ENCODE data around the gene NRXN2. TPM values are rescaled to one million over a fixed set of nuclear protein-coding genes. Genes with fewer than 3 reads are reported as not detected.

NRXN2 gene
- total and polyA plus RNA-seq, 10 of the 15 experiments (the other 5 are each of a cell fraction or from before 2014, with no cell fraction given): 0.03 to 1.4 (median 0.23) TPM

GRCh38 chr11:64772303-64773018, 49.5 kb upstream of the NRXN2 start (continued):
- TF ChIP-seq SKIL (IDR thresholded peaks at IDR 0.05; ENCODE audit: low read depth, poor library complexity, severe bottlenecking): no peak
- TF ChIP-seq ZNF687 (IDR thresholded peaks at IDR 0.05): no peak
- no peak for TF ChIP-seq CHD2 (IDR thresholded peaks at IDR 0.05; ENCODE audit: borderline replicate concordance, low read depth, low read length)
- no peak for TF ChIP-seq SPI1 (IDR thresholded peaks at IDR 0.05; ENCODE audit: borderline replicate concordance, insufficient read depth, low read depth, low read length)
- TF ChIP-seq RELA (IDR thresholded peaks at IDR 0.05; ENCODE audit: borderline replicate concordance, partially characterized antibody): no peak
- no peak for TF ChIP-seq ESRRA (IDR thresholded peaks at IDR 0.05; ENCODE audit: low read length)
- TF ChIP-seq MYB (IDR thresholded peaks at IDR 0.05; ENCODE audit: borderline replicate concordance, low read depth, low read length): no peak
- TF ChIP-seq YY1 (IDR thresholded peaks at IDR 0.05; ENCODE audit: low read depth, low read length): no peak
- TF ChIP-seq PAX5 (IDR thresholded peaks at IDR 0.05; ENCODE audit: borderline replicate concordance, low read depth, low read length): no peak
- no peak for TF ChIP-seq NFYB (IDR thresholded peaks at IDR 0.05; ENCODE audit: insufficient read depth, low read depth, low read length)
- no peak for TF ChIP-seq ZZZ3 (IDR thresholded peaks at IDR 0.05; ENCODE audit: control insufficient read depth, insufficient read length, low read depth)
- TF ChIP-seq NFYA (IDR thresholded peaks at IDR 0.05; ENCODE audit: borderline replicate concordance, low read depth, low read length): no peak
- TF ChIP-seq POLR2AphosphoS5 (IDR thresholded peaks at IDR 0.05; ENCODE audit: low read length): no peak; the same call in none of the 2 replicates
- TF ChIP-seq, protein P1, sequence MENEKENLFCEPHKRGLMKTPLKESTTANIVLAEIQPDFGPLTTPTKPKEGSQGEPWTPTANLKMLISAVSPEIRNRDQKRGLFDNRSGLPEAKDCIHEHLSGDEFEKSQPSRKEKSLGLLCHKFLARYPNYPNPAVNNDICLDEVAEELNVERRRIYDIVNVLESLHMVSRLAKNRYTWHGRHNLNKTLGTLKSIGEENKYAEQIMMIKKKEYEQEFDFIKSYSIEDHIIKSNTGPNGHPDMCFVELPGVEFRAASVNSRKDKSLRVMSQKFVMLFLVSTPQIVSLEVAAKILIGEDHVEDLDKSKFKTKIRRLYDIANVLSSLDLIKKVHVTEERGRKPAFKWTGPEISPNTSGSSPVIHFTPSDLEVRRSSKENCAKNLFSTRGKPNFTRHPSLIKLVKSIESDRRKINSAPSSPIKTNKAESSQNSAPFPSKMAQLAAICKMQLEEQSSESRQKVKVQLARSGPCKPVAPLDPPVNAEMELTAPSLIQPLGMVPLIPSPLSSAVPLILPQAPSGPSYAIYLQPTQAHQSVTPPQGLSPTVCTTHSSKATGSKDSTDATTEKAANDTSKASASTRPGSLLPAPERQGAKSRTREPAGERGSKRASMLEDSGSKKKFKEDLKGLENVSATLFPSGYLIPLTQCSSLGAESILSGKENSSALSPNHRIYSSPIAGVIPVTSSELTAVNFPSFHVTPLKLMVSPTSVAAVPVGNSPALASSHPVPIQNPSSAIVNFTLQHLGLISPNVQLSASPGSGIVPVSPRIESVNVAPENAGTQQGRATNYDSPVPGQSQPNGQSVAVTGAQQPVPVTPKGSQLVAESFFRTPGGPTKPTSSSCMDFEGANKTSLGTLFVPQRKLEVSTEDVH (IDR thresholded peaks at IDR 0.05; ENCODE audit: low read depth, partially characterized antibody): no peak
- TF ChIP-seq FOXM1 (IDR thresholded peaks at IDR 0.05; ENCODE audit: low read depth, low read length): no peak; the same call in 1 of the 2 replicates
- no peak for TF ChIP-seq SP1 (IDR thresholded peaks at IDR 0.05; ENCODE audit: low read depth, low read length)
- 0 out of 2 replicates have a peak, but pooled peaks have one; percentile 42 for TF ChIP-seq SIN3A (IDR thresholded peaks at IDR 0.05; ENCODE audit: low read depth, low read length)
- TF ChIP-seq POU2F2 (IDR thresholded peaks at IDR 0.05; ENCODE audit: borderline replicate concordance, low read depth, low read length): no peak
- no peak for TF ChIP-seq SUZ12 (IDR thresholded peaks at IDR 0.05; ENCODE audit: unreplicated experiment)
- 0 out of 2 replicates have a peak, but pooled peaks have one; percentile 44 for TF ChIP-seq SMARCA5 (IDR thresholded peaks at IDR 0.05)
- TF ChIP-seq CREB1 (IDR thresholded peaks at IDR 0.05; ENCODE audit: low read depth): 0 out of 2 replicates have a peak, but pooled peaks have one; percentile 21
- no peak for TF ChIP-seq SUPT20H (IDR thresholded peaks at IDR 0.05; ENCODE audit: borderline replicate concordance, control insufficient read depth, low read depth, low read length)
